ENCODE data around the gene ALKBH4. TPM values are rescaled to one million over a fixed set of nuclear protein-coding genes. Genes with fewer than 3 reads are reported as not detected.

The ALKBH4 gene
- total and polyA plus RNA-seq, 3 experiments from 2014 or later: 11.3 to 20.1 (median 13.2) TPM

GRCh38 chr7:102415685-102416225 lies 48.9 kb downstream of the ALKBH4 start:
- peak; percentile 52 to 80 (median 63) for DNase-seq
- Histone ChIP-seq H3K4me1 (ENCODE audit: insufficient read depth, low read length) (peaks cover 64% of the 10 kb centered on the region), H3K9me3 (ENCODE audit: low read length) (no peaks in the 10 kb centered on the region), H3K4me3 (ENCODE audit: low read length) (peak overlapping the region; percentile 47), H3K27me3 (ENCODE audit: insufficient read depth, low read length, poor library complexity, severe bottlenecking) (no peaks in the 10 kb centered on the region), H3K27ac (ENCODE audit: low read depth, low read length) (peak overlapping the region; percentile 45), H3K36me3 (ENCODE audit: insufficient read depth, low read length) (no peaks in the 10 kb centered on the region)
- CTCF ChIA-PET: interaction anchor here (0.9 to 3.0 kb wide), 8 partner anchors 10 to 50 kb away, joined by 3 to 24 read pairs (median 8); partner anchors contain the start of gene ALKBH4
- Mint-ChIP-seq H3K27me3 (no peaks in the 10 kb centered on the region), H3K9me3 (no peaks in the 10 kb centered on the region), H3K36me3 (peaks cover 13 to 52% (median 15%) of the 10 kb centered on the region in 3 donors), H3K4me3 (peak overlapping the region; percentile 49 to 93 (median 84)), H3K4me1 (peaks cover 51 to 73% (median 70%) of the 10 kb centered on the region in 3 donors), H3K27ac (peak overlapping the region; percentile 93 to 100 (median 97))
- POLR2A ChIA-PET: interaction anchor here (0.6 to 1.5 kb wide), 7 partner anchors 10 to 50 kb away, joined by 3 to 22 read pairs (median 3); partner anchors contain the start of gene PRKRIP1

GRCh38 chr7:102413611-102414010 lies 51.1 kb downstream of the ALKBH4 start:
- Histone ChIP-seq H3K4me3 (ENCODE audit: low read length) (no peak overlapping the region), H3K36me3 (ENCODE audit: insufficient read depth, low read length) (no peaks in the 10 kb centered on the region), H3K27ac (ENCODE audit: low read depth, low read length) (no peak overlapping the region), H3K4me1 (ENCODE audit: insufficient read depth, low read length) (peaks cover 51% of the 10 kb centered on the region), H3K9me3 (ENCODE audit: low read length) (no peaks in the 10 kb centered on the region), H3K27me3 (ENCODE audit: insufficient read depth, low read length, poor library complexity, severe bottlenecking) (no peaks in the 10 kb centered on the region)
- Mint-ChIP-seq H3K4me1 (peaks cover 40 to 54% (median 51%) of the 10 kb centered on the region in 3 donors), H3K9me3 (no peaks in the 10 kb centered on the region), H3K27ac (peak overlapping the region in 5 of 8 donors; percentile 63 to 94 (median 68)), H3K4me3 (peak overlapping the region in 1 of 7 donors; percentile 5), H3K27me3 (no peaks in the 10 kb centered on the region), H3K36me3 (peaks cover 21 to 57% (median 22%) of the 10 kb centered on the region in 3 donors)
- ChIA-PET POLR2A (interaction anchor here (1.5 kb wide), 1 partner anchor 19 kb away, joined by 4 read pairs; the partner anchor contains the start of gene ORAI2), CTCF (interaction anchor here (1.0 to 5.2 kb wide), 6 partner anchors 8 to 54 kb away, joined by 4 to 29 read pairs (median 14); partner anchors contain the start of gene ORAI2)
- no peak for DNase-seq

GRCh38 chr7:102413091-102413490 lies 51.6 kb downstream of the ALKBH4 start:
- peaks cover 22 to 59% (median 24%) of the 10 kb centered on the region in 3 donors for H3K36me3 Mint-ChIP-seq
- H3K9me3 Mint-ChIP-seq: no peaks in the 10 kb centered on the region
- peak overlapping the region in 6 of 8 donors; percentile 46 to 83 (median 72) for H3K27ac Mint-ChIP-seq
- no peaks in the 10 kb centered on the region for H3K27me3 Mint-ChIP-seq
- H3K27ac ChIP-seq (ENCODE audit: low read depth, low read length): no peak overlapping the region
- H3K36me3 ChIP-seq (ENCODE audit: insufficient read depth, low read length): peaks cover 2% of the 10 kb centered on the region
- no peaks in the 10 kb centered on the region for H3K9me3 ChIP-seq (ENCODE audit: low read length)
- H3K4me3 ChIP-seq (ENCODE audit: low read length): no peak overlapping the region
- H3K4me3 Mint-ChIP-seq: no peak overlapping the region
- DNase-seq: no peak
- ChIA-PET POLR2A (interaction anchor here (0.9 to 1.5 kb wide), 3 partner anchors 13 to 37 kb away, joined by 4 to 11 read pairs (median 4); partner anchors contain the start of gene ORAI2), CTCF (interaction anchor here (0.7 to 5.2 kb wide), 10 partner anchors 8 to 54 kb away, joined by 3 to 29 read pairs (median 6); partner anchors contain the start of genes ALKBH4 and ORAI2)
- H3K4me1 Mint-ChIP-seq: peaks cover 37 to 48% (median 46%) of the 10 kb centered on the region in 3 donors
- peaks cover 46% of the 10 kb centered on the region for H3K4me1 ChIP-seq (ENCODE audit: insufficient read depth, low read length)
- no peaks in the 10 kb centered on the region for H3K27me3 ChIP-seq (ENCODE audit: insufficient read depth, low read length, poor library complexity, severe bottlenecking)

GRCh38 chr7:102412548-102412947 lies 52.1 kb downstream of the ALKBH4 start:
- H3K9me3 ChIP-seq (ENCODE audit: low read length): no peaks in the 10 kb centered on the region
- no peak overlapping the region for H3K4me3 ChIP-seq (ENCODE audit: low read length)
- Mint-ChIP-seq H3K9me3 (no peaks in the 10 kb centered on the region), H3K4me1 (peaks cover 34 to 44% (median 41%) of the 10 kb centered on the region in 3 donors), H3K36me3 (peaks cover 24 to 64% (median 27%) of the 10 kb centered on the region in 3 donors), H3K27ac (peak overlapping the region in 6 of 8 donors; percentile 34 to 83 (median 74)), H3K4me3 (no peak overlapping the region), H3K27me3 (no peaks in the 10 kb centered on the region)
- H3K27me3 ChIP-seq (ENCODE audit: insufficient read depth, low read length, poor library complexity, severe bottlenecking): no peaks in the 10 kb centered on the region
- peaks cover 40% of the 10 kb centered on the region for H3K4me1 ChIP-seq (ENCODE audit: insufficient read depth, low read length)
- peak in 2 of 5 donors; percentile 23 to 58 for DNase-seq
- no peak overlapping the region for H3K27ac ChIP-seq (ENCODE audit: low read depth, low read length)
- H3K36me3 ChIP-seq (ENCODE audit: insufficient read depth, low read length): peaks cover 8% of the 10 kb centered on the region
- ChIA-PET CTCF (interaction anchor here (0.7 to 5.2 kb wide), 10 partner anchors 8 to 55 kb away, joined by 3 to 29 read pairs (median 6); partner anchors contain the start of genes ALKBH4 and ORAI2), POLR2A (interaction anchor here (0.9 to 1.5 kb wide), 3 partner anchors 14 to 38 kb away, joined by 4 to 11 read pairs (median 4); partner anchors contain the start of gene ORAI2)

- H3K36me3 ChIP-seq (ENCODE audit: insufficient read depth, low read length): peaks cover 18% of the 10 kb centered on the region
- H3K27ac ChIP-seq (ENCODE audit: low read depth, low read length): no peak overlapping the region
- POLR2A ChIA-PET: interaction anchor here (1.7 kb wide), 1 partner anchor 21 kb away, joined by 4 read pairs; no protein-coding TSS in a partner anchor
- no peak overlapping the region for H3K4me3 ChIP-seq (ENCODE audit: low read length)
- no peaks in the 10 kb centered on the region for H3K27me3 ChIP-seq (ENCODE audit: insufficient read depth, low read length, poor library complexity, severe bottlenecking)
- Mint-ChIP-seq H3K27me3 (no peaks in the 10 kb centered on the region), H3K9me3 (no peaks in the 10 kb centered on the region), H3K4me3 (no peak overlapping the region), H3K36me3 (peaks cover 27 to 75% (median 30%) of the 10 kb centered on the region in 3 donors), H3K27ac (peak overlapping the region in 6 of 8 donors; percentile 29 to 75 (median 42)), H3K4me1 (peaks cover 17 to 27% (median 25%) of the 10 kb centered on the region in 3 donors)
- H3K9me3 ChIP-seq (ENCODE audit: low read length): no peaks in the 10 kb centered on the region
- peaks cover 24% of the 10 kb centered on the region for H3K4me1 ChIP-seq (ENCODE audit: insufficient read depth, low read length)
- CTCF ChIA-PET: interaction anchor here (1.1 to 5.2 kb wide), 3 partner anchors 11 to 53 kb away, joined by 3 to 29 read pairs (median 3); no protein-coding TSS in a partner anchor
- no peak for DNase-seq
These were observed 53.7 kb downstream of the ALKBH4 start for GRCh38 chr7:102410918-102411317.

GRCh38 chr7:102410123-102410522 lies 54.5 kb downstream of the ALKBH4 start:
- H3K36me3 ChIP-seq (ENCODE audit: insufficient read depth, low read length): peaks cover 26% of the 10 kb centered on the region
- Mint-ChIP-seq H3K36me3 (peaks cover 27 to 78% (median 30%) of the 10 kb centered on the region in 3 donors), H3K27ac (peak overlapping the region in 5 of 8 donors; percentile 10 to 63 (median 38)), H3K4me3 (no peak overlapping the region), H3K27me3 (no peaks in the 10 kb centered on the region), H3K9me3 (no peaks in the 10 kb centered on the region), H3K4me1 (peaks cover 10 to 21% (median 17%) of the 10 kb centered on the region in 3 donors)
- H3K27ac ChIP-seq (ENCODE audit: low read depth, low read length): no peak overlapping the region
- peaks cover 16% of the 10 kb centered on the region for H3K4me1 ChIP-seq (ENCODE audit: insufficient read depth, low read length)
- ChIA-PET CTCF (interaction anchor here (1.1 to 5.2 kb wide), 3 partner anchors 12 to 54 kb away, joined by 3 to 29 read pairs (median 3); no protein-coding TSS in a partner anchor), POLR2A (interaction anchor here (1.7 kb wide), 1 partner anchor 22 kb away, joined by 4 read pairs; no protein-coding TSS in a partner anchor)
- no peaks in the 10 kb centered on the region for H3K9me3 ChIP-seq (ENCODE audit: low read length)
- no peaks in the 10 kb centered on the region for H3K27me3 ChIP-seq (ENCODE audit: insufficient read depth, low read length, poor library complexity, severe bottlenecking)
- no peak for DNase-seq
- no peak overlapping the region for H3K4me3 ChIP-seq (ENCODE audit: low read length)

- H3K9me3 Mint-ChIP-seq: no peaks in the 10 kb centered on the region
- H3K27ac ChIP-seq (ENCODE audit: low read depth, low read length): no peak overlapping the region
These were observed 55.3 kb downstream of the ALKBH4 start for GRCh38 chr7:102409340-102409739.

More at GRCh38 chr7:102409340-102409739, 55.3 kb downstream of the ALKBH4 start:
- Histone ChIP-seq H3K4me1 (ENCODE audit: insufficient read depth, low read length) (peaks cover 15% of the 10 kb centered on the region), H3K9me3 (ENCODE audit: low read length) (no peaks in the 10 kb centered on the region), H3K4me3 (ENCODE audit: low read length) (no peak overlapping the region), H3K36me3 (ENCODE audit: insufficient read depth, low read length) (peaks cover 32% of the 10 kb centered on the region), H3K27me3 (ENCODE audit: insufficient read depth, low read length, poor library complexity, severe bottlenecking) (no peaks in the 10 kb centered on the region)
- CTCF ChIA-PET: interaction anchor here (5.2 kb wide), 1 partner anchor 41 kb away, joined by 29 read pairs; no protein-coding TSS in a partner anchor
- Mint-ChIP-seq H3K4me1 (peaks cover 10 to 21% (median 15%) of the 10 kb centered on the region in 3 donors), H3K27me3 (no peaks in the 10 kb centered on the region), H3K36me3 (peaks cover 27 to 82% (median 30%) of the 10 kb centered on the region in 3 donors), H3K27ac (peak overlapping the region in 4 of 8 donors; percentile 13 to 76 (median 62)), H3K4me3 (no peak overlapping the region)
- POLR2A ChIA-PET: interaction anchor here (1.7 kb wide), 1 partner anchor 23 kb away, joined by 4 read pairs; no protein-coding TSS in a partner anchor
- DNase-seq: no peak
